Measurements from ENCODE around the gene HS3ST3B1. TPM values are rescaled to one million over a fixed set of nuclear protein-coding genes. Genes with fewer than 3 reads are reported as not detected.

HS3ST3B1 gene
- total and polyA plus RNA-seq, 8 donors: 1.9 to 6.7 (median 2.6) TPM

- H3K4me3 ChIP-seq: no peak overlapping the region
- no peak for ATAC-seq
- TF ChIP-seq CTCF (IDR thresholded peaks at IDR 0.05): no peak
- peaks cover 24 to 99% of the 10 kb centered on the region in 2 donors for H3K27me3 ChIP-seq
- intact Hi-C loops (cut with DNase I): loop anchor here in 1 of 2 donors (10.0 kb wide), 1 partner anchor 701 kb away; the partner anchor contains the start of gene HS3ST3A1
- no peak for DNase-seq
- no peaks in the 10 kb centered on the region for H3K36me3 ChIP-seq
- H3K4me1 ChIP-seq: peaks cover 9 to 62% of the 10 kb centered on the region in 2 donors
- H3K9me3 ChIP-seq: no peaks in the 10 kb centered on the region
- H3K27ac ChIP-seq: no peak overlapping the region
These were observed 5.1 kb downstream of the HS3ST3B1 start for GRCh38 chr17:14305785-14306496.

- H3K4me3 ChIP-seq: no peak overlapping the region
- intact Hi-C loops (cut with DNase I): loop anchor here in 1 of 2 donors (10.0 kb wide), 1 partner anchor 702 kb away; the partner anchor contains the start of gene HS3ST3A1
- peaks cover 24 to 92% of the 10 kb centered on the region in 2 donors for H3K27me3 ChIP-seq
- H3K36me3 ChIP-seq: no peaks in the 10 kb centered on the region
- peaks cover 9 to 59% of the 10 kb centered on the region in 2 donors for H3K4me1 ChIP-seq
- no peak for TF ChIP-seq CTCF (IDR thresholded peaks at IDR 0.05)
- no peak overlapping the region for H3K27ac ChIP-seq
- no peak for DNase-seq
- H3K9me3 ChIP-seq: no peaks in the 10 kb centered on the region
- no peak for ATAC-seq
These were observed 5.7 kb downstream of the HS3ST3B1 start for GRCh38 chr17:14306596-14306995.

GRCh38 chr17:14307560-14308024 lies 6.7 kb downstream of the HS3ST3B1 start:
- peaks cover 12 to 61% of the 10 kb centered on the region in 2 donors for H3K4me1 ChIP-seq
- intact Hi-C loops (cut with DNase I): loop anchor here in 1 of 2 donors (10.0 kb wide), 1 partner anchor 703 kb away; the partner anchor contains the start of gene HS3ST3A1

GRCh38 chr17:14308636-14308964 lies 7.7 kb downstream of the HS3ST3B1 start:
- peak overlapping the region; percentile 38 to 49 for H3K4me3 ChIP-seq
- no peak for TF ChIP-seq CTCF (IDR thresholded peaks at IDR 0.05)
- peaks cover 9 to 52% of the 10 kb centered on the region in 2 donors for H3K4me1 ChIP-seq
- peaks cover 15 to 72% of the 10 kb centered on the region in 2 donors for H3K27me3 ChIP-seq
- no peak overlapping the region for H3K27ac ChIP-seq
- intact Hi-C loops (cut with DNase I): loop anchor here in 1 of 2 donors (10.0 kb wide), 1 partner anchor 704 kb away; the partner anchor contains the start of gene HS3ST3A1
- H3K36me3 ChIP-seq: no peaks in the 10 kb centered on the region
- no peaks in the 10 kb centered on the region for H3K9me3 ChIP-seq
- no peak for DNase-seq
- ATAC-seq: no peak

More at GRCh38 chr17:14307560-14308024, 6.7 kb downstream of the HS3ST3B1 start:
- DNase-seq (no peak), ATAC-seq (no peak)
- H3K4me3 ChIP-seq: no peak overlapping the region
- H3K9me3 ChIP-seq: no peaks in the 10 kb centered on the region
- H3K27ac ChIP-seq: no peak overlapping the region
- H3K36me3 ChIP-seq: no peaks in the 10 kb centered on the region
- peaks cover 24 to 82% of the 10 kb centered on the region in 2 donors for H3K27me3 ChIP-seq
- no peak for TF ChIP-seq CTCF (IDR thresholded peaks at IDR 0.05)

Measured in left lung (tissue), 10 donors.